Measurements from ENCODE around the gene AOPEP.

The AOPEP gene

DNA sequence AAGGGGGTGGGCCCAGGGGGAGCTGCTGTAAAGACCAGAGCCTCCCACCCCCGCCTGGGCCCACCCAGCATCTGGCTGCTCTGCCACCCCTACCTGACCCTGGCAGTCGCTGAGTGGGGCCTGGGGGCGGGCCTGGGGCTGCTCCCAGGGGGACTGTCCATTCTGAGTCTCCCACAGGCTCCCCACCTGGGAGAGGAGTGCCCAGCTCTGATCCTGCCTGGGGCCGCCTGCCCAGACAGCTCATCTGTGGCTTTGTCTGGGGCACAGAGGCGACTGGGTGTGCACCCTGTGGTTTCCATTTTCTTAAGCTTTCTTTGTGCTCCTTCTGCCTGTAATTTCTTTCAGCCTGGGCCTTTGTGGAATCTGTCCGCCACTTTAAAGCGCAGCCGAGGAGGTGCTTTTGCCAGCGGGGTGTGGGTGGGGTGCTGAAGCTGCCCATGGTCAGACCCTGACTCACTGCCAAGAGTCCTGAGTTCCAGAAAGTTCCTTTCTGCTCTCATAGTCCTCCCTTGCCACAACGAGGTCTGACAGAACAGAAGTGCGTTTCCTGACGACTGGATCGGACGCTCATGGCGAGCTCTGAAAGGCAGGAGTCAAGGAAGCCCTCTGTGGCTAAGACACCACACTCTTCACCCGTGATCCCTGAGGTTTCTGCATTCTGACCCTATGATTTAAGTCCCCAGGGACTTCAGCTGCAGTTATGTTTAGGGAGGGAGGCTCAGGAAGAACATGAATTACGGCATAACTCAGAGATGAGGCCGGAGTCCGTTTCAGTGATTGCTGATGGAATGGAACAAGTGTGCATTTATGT, 366.0 kb downstream of the AOPEP start:
- Mint-ChIP-seq H3K27ac (no peak overlapping the region), H3K9me3 (no peaks in the 10 kb centered on the region), H3K4me1 (ENCODE audit: low read depth) (peaks cover 14% of the 10 kb centered on the region), H3K27me3 (no peaks in the 10 kb centered on the region), H3K36me3 (ENCODE audit: low read depth) (peaks cover under 1% of the 10 kb centered on the region), H3K4me3 (no peak overlapping the region)
- no peak for DNase-seq

DNA sequence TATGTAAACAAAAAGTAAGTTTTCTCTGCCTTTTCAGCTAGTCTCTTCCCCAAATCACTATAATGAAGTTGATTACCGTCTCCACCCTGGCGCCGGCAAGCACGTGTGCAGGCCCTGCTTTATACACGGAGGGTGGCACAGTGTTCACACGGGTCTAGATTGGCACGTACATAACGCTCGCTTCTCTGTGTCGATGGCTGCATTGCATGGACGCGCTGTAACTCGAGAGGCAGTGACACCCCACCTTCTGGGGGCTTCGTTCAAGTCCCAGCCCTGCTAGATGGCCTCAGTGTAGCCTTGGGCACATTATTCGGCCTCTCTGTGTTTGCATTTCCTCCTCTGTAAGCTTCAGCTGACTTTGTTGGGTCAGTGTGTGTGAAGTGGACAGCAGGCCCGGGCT, 367.1 kb downstream of the AOPEP start:
- H3K27ac Mint-ChIP-seq = no peak overlapping the region
- DNase-seq = no peak
- H3K9me3 Mint-ChIP-seq = no peaks in the 10 kb centered on the region
- H3K36me3 Mint-ChIP-seq (ENCODE audit: low read depth) = peaks cover 5% of the 10 kb centered on the region
- H3K4me1 Mint-ChIP-seq (ENCODE audit: low read depth) = peaks cover 14% of the 10 kb centered on the region
- H3K4me3 Mint-ChIP-seq = no peak overlapping the region
- H3K27me3 Mint-ChIP-seq = no peaks in the 10 kb centered on the region

DNA sequence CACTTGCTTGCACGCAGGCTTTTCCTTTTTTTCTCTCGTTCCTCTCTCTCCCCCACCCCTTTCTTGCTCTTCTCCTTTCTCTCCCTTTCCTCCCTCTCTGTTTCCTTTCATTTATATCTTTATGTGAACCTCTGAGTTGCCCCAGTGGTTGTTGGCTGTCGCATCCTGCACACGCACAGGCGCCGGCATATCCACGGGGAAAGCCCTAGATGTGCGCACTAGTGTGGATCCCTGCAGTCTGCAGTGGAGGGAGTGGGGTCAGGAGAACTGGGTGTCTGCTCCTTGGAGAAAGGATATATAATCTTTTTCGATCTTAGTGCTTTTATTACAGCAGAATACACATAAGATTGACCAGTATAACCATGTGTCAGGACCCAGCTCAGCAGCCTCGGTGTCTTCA, 367.5 kb downstream of the AOPEP start:
- H3K9me3 Mint-ChIP-seq = no peaks in the 10 kb centered on the region
- no peaks in the 10 kb centered on the region for H3K27me3 Mint-ChIP-seq
- no peak overlapping the region for H3K27ac Mint-ChIP-seq
- H3K36me3 Mint-ChIP-seq (ENCODE audit: low read depth) = peaks cover 5% of the 10 kb centered on the region
- no peak for DNase-seq
- H3K4me1 Mint-ChIP-seq (ENCODE audit: low read depth) = peaks cover 14% of the 10 kb centered on the region
- H3K4me3 Mint-ChIP-seq = no peak overlapping the region

DNA sequence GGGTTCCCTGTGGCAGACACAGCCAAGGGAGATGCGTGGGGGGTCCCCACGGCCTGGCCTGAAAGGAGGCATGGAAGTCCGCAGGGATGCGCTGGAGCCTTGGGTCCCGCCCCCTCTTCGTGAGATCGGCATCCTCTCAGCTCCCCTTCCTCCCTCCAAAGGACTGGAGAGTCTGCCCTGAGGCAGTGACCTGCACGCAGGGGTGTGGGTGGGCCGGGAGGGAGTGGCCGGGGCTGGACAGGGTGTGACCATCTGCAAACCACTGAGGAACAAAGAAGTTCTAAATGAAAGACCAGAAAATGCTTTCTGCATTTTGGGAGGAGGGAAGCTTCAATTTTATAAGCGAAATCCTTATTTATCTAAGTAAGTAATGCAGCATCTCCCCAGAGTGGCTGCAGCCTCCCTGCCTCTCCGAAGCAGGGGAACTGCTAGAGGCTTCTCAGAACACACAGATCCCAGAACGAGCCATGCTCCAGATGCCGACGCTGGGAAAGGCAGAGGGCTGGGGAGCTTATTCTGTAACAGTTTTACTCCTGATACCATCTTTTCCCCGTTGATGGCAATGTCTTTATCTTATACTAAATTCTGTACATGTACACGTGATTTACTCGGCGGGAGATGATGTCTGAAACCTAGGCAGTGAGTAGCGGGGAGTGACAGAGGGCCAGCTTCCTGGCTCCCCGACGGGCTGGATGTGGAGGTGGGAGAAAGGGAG, 369.3 kb downstream of the AOPEP start:
- Mint-ChIP-seq H3K4me3 (no peak overlapping the region), H3K36me3 (ENCODE audit: low read depth) (peaks cover 11% of the 10 kb centered on the region), H3K9me3 (no peaks in the 10 kb centered on the region), H3K27me3 (no peaks in the 10 kb centered on the region), H3K27ac (no peak overlapping the region), H3K4me1 (ENCODE audit: low read depth) (peaks cover 14% of the 10 kb centered on the region)
- no peak for DNase-seq

DNA sequence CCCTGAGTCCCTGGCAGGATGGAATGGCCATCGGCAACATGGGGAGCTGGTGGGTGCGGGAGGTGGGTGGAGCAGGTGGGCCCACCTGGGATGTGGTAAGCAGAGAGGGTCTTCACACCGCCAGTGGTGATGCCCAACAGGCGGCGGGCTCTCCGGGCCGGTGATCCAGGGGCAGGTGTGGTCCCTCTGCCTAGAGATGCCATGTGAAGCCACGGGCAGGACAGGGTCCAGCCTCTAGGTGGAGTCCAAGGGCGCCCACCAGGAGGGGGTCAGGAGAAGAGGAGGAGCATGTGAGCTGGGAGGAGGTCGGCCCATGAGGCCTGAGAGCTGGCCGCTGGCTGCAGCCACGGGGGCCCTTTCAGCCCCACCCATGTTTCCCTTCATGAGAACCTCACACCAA, 369.9 kb downstream of the AOPEP start:
- Mint-ChIP-seq H3K9me3 (no peaks in the 10 kb centered on the region), H3K4me1 (ENCODE audit: low read depth) (peaks cover 12% of the 10 kb centered on the region), H3K36me3 (ENCODE audit: low read depth) (peaks cover 15% of the 10 kb centered on the region), H3K27ac (no peak overlapping the region), H3K27me3 (no peaks in the 10 kb centered on the region), H3K4me3 (no peak overlapping the region)
- DNase-seq = no peak

DNA sequence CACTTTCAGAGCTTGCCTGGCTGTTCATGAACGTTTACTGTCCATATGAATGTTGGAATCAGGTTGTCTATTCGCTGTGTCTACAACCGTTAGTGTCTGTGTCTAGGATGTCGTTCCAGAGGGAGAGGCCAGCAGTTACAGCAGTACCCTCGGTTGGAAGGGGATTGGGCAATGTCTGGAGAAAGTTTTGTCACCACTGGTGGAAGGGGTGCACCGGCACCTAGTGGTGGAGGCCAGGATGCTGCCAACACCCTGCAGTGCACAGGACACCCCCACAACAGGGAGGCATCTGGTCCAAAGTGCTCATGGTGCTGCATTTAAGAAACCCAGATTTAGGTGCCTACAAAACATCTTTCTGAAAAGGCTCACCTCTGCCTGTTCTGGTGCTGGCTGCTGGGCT, 370.3 kb downstream of the AOPEP start:
- Mint-ChIP-seq H3K4me1 (ENCODE audit: low read depth) (peaks cover 9% of the 10 kb centered on the region), H3K36me3 (ENCODE audit: low read depth) (peaks cover 18% of the 10 kb centered on the region), H3K4me3 (no peak overlapping the region), H3K9me3 (no peaks in the 10 kb centered on the region), H3K27ac (no peak overlapping the region), H3K27me3 (no peaks in the 10 kb centered on the region)
- no peak for DNase-seq

DNA sequence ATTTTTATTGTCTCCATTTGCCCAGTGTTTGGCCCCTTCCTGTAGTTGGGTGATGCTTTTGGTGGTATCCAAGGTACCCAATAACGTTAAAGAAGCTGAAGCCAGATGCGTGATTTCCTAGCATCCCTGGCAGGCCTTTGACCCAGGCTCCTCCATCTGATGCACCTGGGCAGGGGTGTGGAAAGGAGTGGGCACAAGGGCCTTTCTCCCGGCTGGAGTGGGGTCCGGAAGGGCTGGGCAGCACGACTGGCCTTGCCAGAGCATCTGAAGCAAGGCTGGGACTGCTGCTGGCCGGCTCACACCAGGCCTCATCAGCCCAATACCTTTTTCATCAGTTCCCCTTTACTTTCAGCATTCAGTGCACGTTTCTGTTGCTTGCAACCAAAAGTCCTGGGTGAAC, 370.8 kb downstream of the AOPEP start:
- no peaks in the 10 kb centered on the region for H3K9me3 Mint-ChIP-seq

DNA sequence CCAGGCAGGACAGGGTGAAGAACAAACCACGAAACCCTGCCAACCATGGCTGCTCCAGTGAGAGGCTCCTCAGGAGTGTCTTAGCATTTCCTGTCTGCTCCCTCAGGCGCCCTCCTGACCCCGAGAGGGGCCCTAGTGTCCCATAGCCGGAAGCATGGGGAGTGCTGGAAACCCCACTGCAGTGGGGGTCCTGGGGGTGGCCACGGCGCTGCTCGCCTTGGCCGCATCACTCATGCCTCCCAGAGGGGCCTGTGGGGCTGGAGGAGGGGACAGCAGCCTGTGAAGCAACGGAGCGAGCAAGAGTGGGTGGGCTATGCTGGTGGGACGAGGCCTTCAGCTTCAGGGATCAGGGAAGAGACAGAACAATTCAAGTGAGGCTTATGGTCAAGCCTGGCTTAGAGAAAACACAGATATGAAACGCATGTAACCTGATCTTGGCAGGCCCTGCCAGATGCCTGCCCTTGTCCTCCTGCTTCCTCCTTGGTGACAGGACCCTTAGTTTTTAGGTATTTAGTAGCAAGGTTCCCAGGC, 372.0 kb downstream of the AOPEP start:
- H3K9me3 Mint-ChIP-seq = no peaks in the 10 kb centered on the region

More for the DNA sequence above, 370.8 kb downstream of the AOPEP start:
- Mint-ChIP-seq H3K4me3 (no peak overlapping the region), H3K36me3 (ENCODE audit: low read depth) (peaks cover 18% of the 10 kb centered on the region), H3K27ac (no peak overlapping the region), H3K4me1 (ENCODE audit: low read depth) (peaks cover 8% of the 10 kb centered on the region), H3K27me3 (no peaks in the 10 kb centered on the region)
- DNase-seq = no peak

DNA sequence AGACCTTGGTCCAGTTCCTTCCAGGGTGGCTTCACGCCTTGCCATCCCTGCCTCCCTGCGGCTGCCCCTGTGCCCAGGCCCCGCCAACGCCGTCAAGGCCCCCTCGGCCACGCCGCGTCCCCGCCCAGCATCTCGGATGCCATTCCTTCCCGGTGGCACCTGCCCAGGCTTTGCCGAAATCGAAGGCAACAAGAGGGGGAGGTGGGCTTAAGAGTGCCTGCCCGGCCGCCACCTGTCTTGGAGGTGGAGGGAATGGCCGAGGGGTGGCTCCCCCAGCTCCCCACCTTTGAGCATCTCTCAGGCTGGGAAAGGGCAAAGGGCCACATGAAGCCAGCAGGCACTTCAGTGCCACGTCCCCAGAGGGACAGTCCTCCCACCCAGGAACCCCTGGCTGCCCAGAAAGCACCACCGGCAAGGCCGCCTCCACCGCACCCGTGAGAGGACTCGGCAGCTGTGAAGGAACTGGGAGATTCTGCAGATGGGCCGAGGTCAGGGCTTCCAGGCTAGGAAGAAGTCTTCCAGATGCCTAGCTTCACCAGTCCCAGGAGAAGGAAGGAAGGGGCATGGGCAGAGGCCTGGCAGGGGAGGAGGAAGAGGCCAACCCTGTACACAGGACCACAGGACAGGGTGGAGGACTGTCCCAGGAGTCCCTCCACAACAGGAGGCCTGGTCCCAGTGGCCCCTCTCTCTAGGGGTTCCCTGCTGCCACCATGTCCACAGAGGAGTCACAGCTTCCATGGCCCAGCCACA, 373.0 kb downstream of the AOPEP start:
- H3K4me1 Mint-ChIP-seq (ENCODE audit: low read depth) = no peaks in the 10 kb centered on the region
- peaks cover 22% of the 10 kb centered on the region for H3K36me3 Mint-ChIP-seq (ENCODE audit: low read depth)
- no peaks in the 10 kb centered on the region for H3K27me3 Mint-ChIP-seq
- DNase-seq = no peak
- H3K27ac Mint-ChIP-seq = no peak overlapping the region
- H3K9me3 Mint-ChIP-seq = no peaks in the 10 kb centered on the region
- no peak overlapping the region for H3K4me3 Mint-ChIP-seq

More for the DNA sequence above, 372.0 kb downstream of the AOPEP start:
- H3K4me3 Mint-ChIP-seq = no peak overlapping the region
- no peak overlapping the region for H3K27ac Mint-ChIP-seq
- no peaks in the 10 kb centered on the region for H3K4me1 Mint-ChIP-seq (ENCODE audit: low read depth)
- peaks cover 22% of the 10 kb centered on the region for H3K36me3 Mint-ChIP-seq (ENCODE audit: low read depth)
- no peaks in the 10 kb centered on the region for H3K27me3 Mint-ChIP-seq
- DNase-seq = no peak

DNA sequence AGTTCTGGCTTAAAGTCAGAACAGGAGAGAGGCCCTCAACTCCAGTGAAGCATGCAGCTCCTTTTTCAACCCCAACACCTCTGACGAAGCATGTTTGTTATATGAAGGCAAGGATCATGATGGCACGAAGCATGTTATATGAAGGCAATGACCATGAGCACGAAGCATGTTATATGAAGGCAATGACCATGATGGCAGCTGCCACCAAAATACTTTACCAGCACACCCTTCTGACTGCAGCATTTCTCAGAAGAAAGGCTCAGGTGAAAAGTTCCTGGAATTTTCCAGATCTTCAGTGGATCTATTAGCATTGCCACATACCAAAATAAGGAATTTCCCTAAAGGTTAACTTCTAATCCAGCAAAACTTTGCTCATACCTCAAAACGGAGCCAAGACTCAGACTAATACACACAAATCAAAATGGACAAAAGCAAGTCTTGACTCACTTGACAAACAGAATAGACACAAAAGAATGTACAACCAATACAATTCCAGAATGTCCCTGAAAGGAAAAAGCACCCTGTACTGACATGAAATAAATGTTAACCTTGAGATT, 373.6 kb downstream of the AOPEP start:
- Mint-ChIP-seq H3K27ac (peak overlapping the region; percentile 50), H3K9me3 (no peaks in the 10 kb centered on the region), H3K4me1 (ENCODE audit: low read depth) (no peaks in the 10 kb centered on the region), H3K36me3 (ENCODE audit: low read depth) (peaks cover 25% of the 10 kb centered on the region), H3K27me3 (no peaks in the 10 kb centered on the region), H3K4me3 (no peak overlapping the region)
- no peak for DNase-seq

DNA sequence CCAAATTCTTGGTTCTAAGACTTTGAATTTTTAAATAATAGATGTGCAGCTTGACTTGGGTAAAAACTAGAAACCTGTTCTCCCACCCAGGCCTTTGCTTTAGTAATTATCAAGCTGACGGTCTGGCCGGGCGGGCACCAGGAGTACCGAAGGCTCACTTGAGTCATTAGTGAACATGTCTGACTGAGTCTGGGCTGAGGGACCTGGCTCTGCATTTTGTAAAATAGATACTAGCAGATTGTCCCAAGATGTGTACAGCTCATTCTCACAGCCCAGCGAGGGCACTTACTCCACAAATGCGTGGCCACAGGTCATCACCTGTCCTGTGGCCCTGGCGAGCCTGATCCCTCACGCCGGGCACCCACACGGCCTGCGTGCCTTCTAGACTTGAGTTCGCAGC, 374.8 kb downstream of the AOPEP start:
- H3K4me1 Mint-ChIP-seq (ENCODE audit: low read depth) = no peaks in the 10 kb centered on the region
- no peak overlapping the region for H3K27ac Mint-ChIP-seq
- H3K4me3 Mint-ChIP-seq = no peak overlapping the region
- DNase-seq = no peak
- H3K9me3 Mint-ChIP-seq = no peaks in the 10 kb centered on the region
- no peaks in the 10 kb centered on the region for H3K27me3 Mint-ChIP-seq
- H3K36me3 Mint-ChIP-seq (ENCODE audit: low read depth) = peaks cover 31% of the 10 kb centered on the region

DNA sequence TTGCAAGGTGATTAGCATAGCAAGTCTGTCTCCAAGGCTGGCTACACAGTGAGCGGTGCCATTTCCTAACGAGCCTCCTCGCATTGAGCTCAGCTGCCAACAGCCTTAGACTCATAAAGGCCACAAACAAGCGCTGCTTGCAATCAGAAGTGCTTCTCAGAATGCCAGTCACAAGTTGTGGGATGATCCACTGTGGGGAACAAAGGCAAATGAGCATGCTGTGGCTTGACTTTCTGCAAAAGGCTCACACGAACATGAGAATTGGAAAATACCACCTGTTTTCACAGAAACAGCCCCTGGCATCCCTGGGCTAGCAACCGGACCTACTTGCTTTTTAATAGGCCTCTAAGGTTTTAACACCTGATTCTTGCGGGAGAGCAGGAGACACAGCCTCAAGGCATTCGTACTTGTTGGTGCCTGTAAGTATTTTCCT, 375.5 kb downstream of the AOPEP start:
- H3K27me3 Mint-ChIP-seq = no peaks in the 10 kb centered on the region
- H3K9me3 Mint-ChIP-seq = no peaks in the 10 kb centered on the region
- no peak overlapping the region for H3K27ac Mint-ChIP-seq
- peaks cover 38% of the 10 kb centered on the region for H3K36me3 Mint-ChIP-seq (ENCODE audit: low read depth)
- H3K4me3 Mint-ChIP-seq = no peak overlapping the region
- DNase-seq = no peak
- no peaks in the 10 kb centered on the region for H3K4me1 Mint-ChIP-seq (ENCODE audit: low read depth)

DNA sequence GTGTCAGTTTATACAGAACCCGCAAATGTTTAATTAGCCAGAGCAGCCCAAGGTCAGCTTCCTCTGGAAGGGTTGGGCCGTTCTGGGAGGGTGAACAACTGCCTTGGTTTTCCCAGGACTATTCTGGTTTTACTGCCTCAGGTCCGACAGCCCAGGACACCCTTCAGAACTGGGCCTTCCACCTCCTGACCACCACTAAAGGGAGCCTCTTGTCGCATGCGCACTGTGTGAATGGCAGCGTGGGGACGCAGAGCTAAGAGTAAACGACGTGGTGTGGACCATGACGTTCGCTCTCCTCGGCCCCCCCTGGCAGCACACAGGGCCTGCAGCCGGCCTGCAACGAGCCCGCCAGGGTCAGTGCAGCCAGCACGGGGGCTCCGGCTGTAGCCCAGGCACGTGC, 376.1 kb downstream of the AOPEP start:
- H3K4me3 Mint-ChIP-seq = no peak overlapping the region
- no peaks in the 10 kb centered on the region for H3K9me3 Mint-ChIP-seq
- H3K36me3 Mint-ChIP-seq (ENCODE audit: low read depth) = peaks cover 42% of the 10 kb centered on the region
- H3K27ac Mint-ChIP-seq = no peak overlapping the region
- H3K4me1 Mint-ChIP-seq (ENCODE audit: low read depth) = no peaks in the 10 kb centered on the region
- no peaks in the 10 kb centered on the region for H3K27me3 Mint-ChIP-seq
- DNase-seq = no peak

DNA sequence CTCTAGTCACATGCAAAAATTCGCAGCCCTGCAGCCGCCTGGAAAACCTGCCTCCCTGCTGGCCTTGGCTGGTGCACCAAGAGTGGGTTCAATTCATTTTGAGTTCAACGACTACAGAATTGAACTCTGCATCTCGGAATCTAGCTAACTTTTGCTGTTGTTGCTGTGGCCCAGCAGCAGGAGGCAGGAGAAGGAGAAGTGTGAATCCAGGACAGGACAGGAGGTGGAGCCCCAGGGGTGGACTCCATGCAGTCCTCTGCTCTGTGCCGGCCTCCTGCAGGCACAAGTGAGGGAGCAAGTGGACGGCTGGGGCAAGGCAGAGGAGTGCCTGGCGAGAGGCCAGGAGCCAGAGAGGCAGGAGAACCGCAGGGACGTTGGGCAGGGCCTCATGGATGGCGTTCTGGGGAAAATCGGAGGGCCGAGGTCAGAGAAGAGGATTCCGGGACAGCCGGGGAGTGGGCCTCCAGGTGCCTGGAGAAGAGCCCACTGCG, 376.8 kb downstream of the AOPEP start:
- Mint-ChIP-seq H3K4me1 (ENCODE audit: low read depth) (no peaks in the 10 kb centered on the region), H3K27me3 (no peaks in the 10 kb centered on the region), H3K36me3 (ENCODE audit: low read depth) (peaks cover 41% of the 10 kb centered on the region), H3K9me3 (no peaks in the 10 kb centered on the region), H3K4me3 (no peak overlapping the region), H3K27ac (peak overlapping the region; percentile 55)
- no peak for DNase-seq
